GM12864 (cell line): ENCODE measurements around the gene POMT2.

Experiments
- DNase-seq: peaks from one replicate; pipeline ENCODE4 v3.0.0-alpha.2; 2011; ENCODE audit warnings: low read depth
- H3K4me3 ChIP-seq: 2 replicates; pipeline ENCODE4 v1.5.1; 2011; ENCODE audit warnings: mild to moderate bottlenecking, low read depth, low read length, control low read depth
- TF ChIP-seq, protein P1 (sequence below): IDR thresholded peaks from 2 replicates; pipeline ENCODE4 v1.5.1; 2011; ENCODE audit warnings: low read depth, mild to moderate bottlenecking, moderate library complexity, low read length, control low read depth, inconsistent platforms; ENCODE audit errors: missing control alignments

Gene POMT2

DNA sequence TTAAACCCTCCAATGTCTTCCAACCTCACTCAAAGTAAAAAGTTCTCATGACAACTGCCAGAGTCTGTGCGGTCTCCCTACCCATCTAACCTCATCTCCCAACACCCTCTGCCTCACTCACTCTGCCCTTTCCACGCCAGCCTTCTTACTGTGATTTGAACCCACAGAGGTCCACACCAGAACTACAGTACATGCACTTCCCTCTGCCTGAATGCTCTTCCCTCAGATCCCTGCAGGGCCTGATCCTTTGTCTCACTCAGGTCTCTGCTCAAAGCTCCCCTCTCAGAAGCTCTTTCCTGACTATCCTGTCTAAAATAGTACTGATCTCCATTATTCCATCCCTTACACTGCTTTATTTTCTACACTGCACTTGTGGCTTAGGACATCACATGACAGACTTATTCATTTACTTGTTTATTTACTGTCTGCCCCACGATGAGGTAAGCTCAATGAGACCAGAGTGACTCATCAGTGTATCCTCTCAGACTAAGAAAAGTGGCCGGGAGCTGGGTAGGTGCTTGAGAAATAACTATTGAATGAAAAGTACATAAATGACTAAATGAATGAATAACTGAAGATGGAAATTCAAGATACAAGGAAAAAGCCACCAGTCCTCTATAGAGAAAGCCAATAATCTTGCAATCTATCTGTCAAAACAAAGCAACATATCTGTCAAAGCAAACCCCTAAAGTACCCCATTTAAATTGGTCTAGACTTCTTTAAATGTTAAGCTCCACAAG, 17.1 kb downstream of the POMT2 start:
- H3K4me3 ChIP-seq = no peak overlapping the region
- TF ChIP-seq, protein P1, sequence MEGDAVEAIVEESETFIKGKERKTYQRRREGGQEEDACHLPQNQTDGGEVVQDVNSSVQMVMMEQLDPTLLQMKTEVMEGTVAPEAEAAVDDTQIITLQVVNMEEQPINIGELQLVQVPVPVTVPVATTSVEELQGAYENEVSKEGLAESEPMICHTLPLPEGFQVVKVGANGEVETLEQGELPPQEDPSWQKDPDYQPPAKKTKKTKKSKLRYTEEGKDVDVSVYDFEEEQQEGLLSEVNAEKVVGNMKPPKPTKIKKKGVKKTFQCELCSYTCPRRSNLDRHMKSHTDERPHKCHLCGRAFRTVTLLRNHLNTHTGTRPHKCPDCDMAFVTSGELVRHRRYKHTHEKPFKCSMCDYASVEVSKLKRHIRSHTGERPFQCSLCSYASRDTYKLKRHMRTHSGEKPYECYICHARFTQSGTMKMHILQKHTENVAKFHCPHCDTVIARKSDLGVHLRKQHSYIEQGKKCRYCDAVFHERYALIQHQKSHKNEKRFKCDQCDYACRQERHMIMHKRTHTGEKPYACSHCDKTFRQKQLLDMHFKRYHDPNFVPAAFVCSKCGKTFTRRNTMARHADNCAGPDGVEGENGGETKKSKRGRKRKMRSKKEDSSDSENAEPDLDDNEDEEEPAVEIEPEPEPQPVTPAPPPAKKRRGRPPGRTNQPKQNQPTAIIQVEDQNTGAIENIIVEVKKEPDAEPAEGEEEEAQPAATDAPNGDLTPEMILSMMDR = no peak
- DNase-seq = no peak

DNA sequence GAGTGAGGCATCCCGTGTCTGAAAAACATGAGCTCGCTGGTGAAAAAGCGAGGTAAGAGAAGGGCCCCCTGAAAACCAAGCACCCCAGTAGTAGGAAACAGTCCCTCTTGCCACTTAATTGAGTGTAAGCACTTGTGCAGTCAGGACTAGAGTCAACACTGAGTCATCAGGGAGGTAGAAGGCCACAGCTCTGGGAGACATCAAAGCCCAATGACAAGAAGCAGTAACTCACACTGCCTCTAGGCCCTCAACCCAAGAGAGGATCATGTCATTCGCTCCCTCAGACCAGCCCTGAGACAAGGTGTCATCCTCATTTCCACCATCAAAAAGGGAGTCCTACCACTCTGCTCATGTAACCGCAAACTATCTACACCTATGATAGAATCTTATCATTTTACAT, 17.8 kb downstream of the POMT2 start:
- no peak overlapping the region for H3K4me3 ChIP-seq
- TF ChIP-seq, protein P1 = no peak
- DNase-seq = no peak

DNA sequence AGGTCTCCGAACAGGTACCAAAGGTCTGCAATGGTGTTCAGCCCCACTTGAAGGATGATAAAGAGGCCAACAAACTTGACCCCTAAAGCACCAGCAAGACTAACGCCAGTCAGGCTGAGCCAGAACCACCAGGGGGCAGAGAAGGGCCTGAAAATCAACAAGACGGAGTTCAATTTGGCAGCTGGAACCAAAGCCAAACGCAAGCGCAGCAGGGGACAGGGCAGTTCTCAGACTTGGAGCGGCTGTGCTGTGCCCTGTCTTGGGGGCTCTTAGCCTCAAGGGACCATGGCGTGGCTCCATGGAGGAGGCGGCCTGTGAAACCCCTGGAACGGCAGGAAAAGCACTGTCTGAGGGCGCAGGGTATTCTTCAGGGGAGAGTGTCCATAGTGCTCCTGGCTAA, 19.6 kb downstream of the POMT2 start:
- DNase-seq = peak; percentile 53
- no peak overlapping the region for H3K4me3 ChIP-seq
- TF ChIP-seq, protein P1 = peak; percentile 87

DNA sequence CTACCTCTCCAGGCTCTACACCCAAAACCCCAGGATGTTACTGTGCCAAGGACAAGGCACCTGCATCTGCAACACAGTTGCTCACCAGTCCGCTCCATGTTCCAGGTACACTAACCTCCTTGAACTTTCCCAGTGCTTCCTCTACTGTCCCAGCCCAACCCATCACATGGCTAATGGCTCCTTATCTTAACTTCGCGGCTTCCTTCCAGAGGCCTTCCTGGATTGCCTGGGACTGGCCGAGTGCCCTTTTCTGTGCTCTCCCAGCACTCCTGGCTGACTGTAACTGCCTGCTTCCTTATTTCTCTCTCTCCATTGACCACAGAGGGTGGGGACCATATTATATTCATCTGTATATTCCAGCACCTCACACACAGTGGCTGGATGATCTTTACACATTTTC, 20.9 kb downstream of the POMT2 start:
- no peak overlapping the region for H3K4me3 ChIP-seq
- TF ChIP-seq, protein P1 = no peak
- DNase-seq = no peak

DNA sequence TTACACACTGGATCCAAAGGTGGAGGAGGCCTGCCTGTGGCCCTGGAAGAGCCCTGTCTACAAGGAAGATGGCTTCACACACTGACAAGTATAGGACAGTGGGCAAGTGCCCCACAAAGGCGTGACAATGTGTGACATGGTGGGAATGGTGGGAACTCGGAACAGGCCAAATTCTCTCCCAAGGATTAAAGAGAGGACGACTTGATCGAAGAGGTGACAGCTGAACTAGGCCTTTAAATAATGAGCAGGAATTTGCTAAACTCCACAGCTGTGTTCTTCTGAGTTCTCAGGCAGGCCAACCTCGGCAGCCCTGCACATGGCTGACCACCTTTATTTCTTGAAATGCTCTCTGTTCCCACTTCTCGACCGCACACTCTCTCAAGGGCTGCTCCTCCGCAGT, 23.8 kb downstream of the POMT2 start:
- H3K4me3 ChIP-seq = no peak overlapping the region
- TF ChIP-seq, protein P1 = no peak
- DNase-seq = no peak

DNA sequence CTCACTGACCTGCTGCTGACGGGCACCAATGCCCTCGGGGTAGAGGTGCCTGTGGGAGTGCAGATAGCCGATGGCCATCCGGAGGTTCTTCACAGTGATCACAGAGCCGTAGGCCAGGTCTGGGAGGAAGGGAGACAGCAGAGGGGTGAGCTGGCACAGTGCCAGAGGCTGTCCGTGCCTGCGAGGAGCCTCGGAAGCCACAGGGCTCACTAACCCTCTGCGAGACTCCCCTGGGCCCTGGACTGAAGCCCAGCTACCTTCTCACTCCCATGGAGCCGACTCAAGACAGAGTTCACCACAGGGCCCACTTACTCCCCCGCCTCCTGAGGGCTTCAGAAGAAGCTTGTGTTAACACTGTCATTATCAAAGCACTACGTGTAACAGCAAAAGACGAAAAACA, 24.5 kb downstream of the POMT2 start:
- no peak overlapping the region for H3K4me3 ChIP-seq
- TF ChIP-seq, protein P1 = no peak
- no peak for DNase-seq

DNA sequence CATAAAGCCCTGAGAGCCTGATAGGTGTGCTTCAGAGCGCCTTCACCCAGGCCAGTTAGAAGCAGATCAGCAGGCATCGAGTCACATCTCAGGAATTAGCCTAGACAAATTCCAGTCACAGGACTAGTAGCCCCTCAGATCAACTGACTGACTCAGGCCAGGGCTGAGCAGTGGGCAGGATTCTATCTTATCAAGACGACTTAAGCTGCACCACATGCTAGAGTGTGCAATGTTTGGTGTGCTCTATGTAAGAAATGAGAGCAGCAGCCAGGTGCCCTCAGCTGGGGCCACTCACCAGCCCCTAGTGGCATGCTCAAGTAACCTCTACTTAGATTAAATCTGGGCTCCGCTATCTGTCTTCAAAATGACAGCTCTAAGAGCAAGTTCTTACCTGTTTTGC, 30.0 kb downstream of the POMT2 start:
- TF ChIP-seq, protein P1 = peak; percentile 15
- H3K4me3 ChIP-seq = no peak overlapping the region
- no peak for DNase-seq
